Astrocyte (in vitro differentiated cells and primary cell): Measurements from ENCODE around the gene KBTBD12.

ENCODE experiments used
- EZH2 ChIP-seq: IDR thresholded peaks from 2 replicates; pipeline ENCODE4 v1.6.1; 2012; ENCODE audit warnings: mild to moderate bottlenecking, low read length, inconsistent platforms; ENCODE audit not compliant: insufficient read depth
- TF ChIP-seq, protein P1 (sequence below): IDR thresholded peaks from 2 replicates; pipeline ENCODE4 v1.5.1; 2011; ENCODE audit warnings: low read depth, mild to moderate bottlenecking, inconsistent platforms, low read length, moderate library complexity; ENCODE audit not compliant: insufficient read depth

DNA sequence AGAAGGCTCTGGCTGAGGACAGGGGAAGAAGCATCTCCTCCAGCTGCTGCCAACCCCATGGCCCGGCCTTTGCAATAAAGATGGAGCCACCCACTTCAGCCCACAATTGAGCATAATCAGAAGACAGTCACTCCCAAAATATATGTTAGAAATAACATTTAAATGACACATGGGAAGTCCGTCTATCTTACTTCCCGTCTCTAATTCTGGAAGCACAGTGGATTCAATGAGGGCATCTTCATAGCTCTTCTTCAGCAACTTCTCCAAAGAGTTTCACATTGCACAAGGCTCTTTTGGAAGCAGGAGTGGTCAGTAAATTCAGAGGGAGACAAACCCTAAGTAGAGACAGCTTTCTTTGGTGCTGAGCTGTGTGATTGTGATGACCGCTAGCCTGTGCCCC, 70.2 kb downstream of the KBTBD12 start:
- TF ChIP-seq, protein P1, sequence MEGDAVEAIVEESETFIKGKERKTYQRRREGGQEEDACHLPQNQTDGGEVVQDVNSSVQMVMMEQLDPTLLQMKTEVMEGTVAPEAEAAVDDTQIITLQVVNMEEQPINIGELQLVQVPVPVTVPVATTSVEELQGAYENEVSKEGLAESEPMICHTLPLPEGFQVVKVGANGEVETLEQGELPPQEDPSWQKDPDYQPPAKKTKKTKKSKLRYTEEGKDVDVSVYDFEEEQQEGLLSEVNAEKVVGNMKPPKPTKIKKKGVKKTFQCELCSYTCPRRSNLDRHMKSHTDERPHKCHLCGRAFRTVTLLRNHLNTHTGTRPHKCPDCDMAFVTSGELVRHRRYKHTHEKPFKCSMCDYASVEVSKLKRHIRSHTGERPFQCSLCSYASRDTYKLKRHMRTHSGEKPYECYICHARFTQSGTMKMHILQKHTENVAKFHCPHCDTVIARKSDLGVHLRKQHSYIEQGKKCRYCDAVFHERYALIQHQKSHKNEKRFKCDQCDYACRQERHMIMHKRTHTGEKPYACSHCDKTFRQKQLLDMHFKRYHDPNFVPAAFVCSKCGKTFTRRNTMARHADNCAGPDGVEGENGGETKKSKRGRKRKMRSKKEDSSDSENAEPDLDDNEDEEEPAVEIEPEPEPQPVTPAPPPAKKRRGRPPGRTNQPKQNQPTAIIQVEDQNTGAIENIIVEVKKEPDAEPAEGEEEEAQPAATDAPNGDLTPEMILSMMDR, result no peak
- TF ChIP-seq EZH2, result no peak
